Thyroid gland (tissue), 4 donors: Measurements from ENCODE around the gene C11orf21. TPM values are rescaled to one million over a fixed set of nuclear protein-coding genes. Genes with fewer than 3 reads are reported as not detected.

Experiments
- DNase-seq, 2 donors: peaks; one replicate each; pipeline ENCODE4 v3.0.0-alpha.2; 2019
- H3K27ac ChIP-seq, 3 donors: fragments of 200-600 bp; sonication (generic); 1 replicate in 2 of 3; 2 replicates in 1 of 3; pipeline ENCODE4 v1.5.1; 2016 to 2019; ENCODE audit warnings: mild to moderate bottlenecking in 1 of 3, moderate library complexity in 1 of 3
- H3K27me3 ChIP-seq: fragments of 200-600 bp; sonication (generic); one replicate; pipeline ENCODE4 v1.5.1; 2019
- H3K36me3 ChIP-seq, 2 donors: fragments of 200-600 bp; sonication (generic); one replicate each; pipeline ENCODE4 v1.5.1; 2016 to 2019
- H3K4me1 ChIP-seq, 2 donors: fragments of 200-600 bp; sonication (generic); one replicate each; pipeline ENCODE4 v1.5.1; 2017 to 2019
- H3K4me3 ChIP-seq, 3 donors: fragments of 200-600 bp; sonication (generic); replicated peaks in 1 of 3; 1 replicate in 2 of 3; 2 replicates in 1 of 3; pipeline ENCODE4 v1.5.1; 2016; ENCODE audit warnings: mild to moderate bottlenecking in 1 of 3
- H3K9me3 ChIP-seq: fragments of 200-600 bp; sonication (generic); one replicate; pipeline ENCODE4 v1.5.1; 2017
- CTCF ChIP-seq, 6 experiments: fragments of 200-600 bp in 3 of 6; fragments of 450-650 bp in 3 of 6; sonication (generic) in 3 of 6; IDR thresholded peaks; one replicate each; pipeline ENCODE4 v1.5.1; 2016 to 2019; ENCODE audit warnings: antibody characterized with exemption in 6 of 6, mild to moderate bottlenecking in 2 of 6, inconsistent platforms in 1 of 6, moderate library complexity in 1 of 6
- POLR2A ChIP-seq, 2 donors: fragments of 450-650 bp; IDR thresholded peaks; one replicate each; pipeline ENCODE4 v1.6.1; 2017; ENCODE audit warnings: antibody characterized with exemption in 2 of 2, mild to moderate bottlenecking in 2 of 2, moderate library complexity in 1 of 2
- WGBS, 2 donors: methylation state at CpG; one replicate each; pipeline ENCODE4 v1.1.5; 2017; 5-methylcytosine and 5-hydroxymethylcytosine counted together
- intact Hi-C: fragments of 100-400 bp; cut with DNase I; formaldehyde crosslinking; loops from one replicate; pipeline ENCODE4 v1.15.1; 2023
- total RNA-seq, 4 donors: library from RNA; depleted of rRNA; stranded (reverse); fragments of >200 nt; gene quantifications; one replicate each; pipeline ENCODE4 v1.2.3, GENCODE V29; 2016

C11orf21 gene
- total RNA-seq, 4 donors from 2014 or later = 0.15 to 0.67 (median 0.45) TPM

GRCh38 chr11:2259897-2260451, 41.7 kb downstream of the C11orf21 start:
- TF ChIP-seq POLR2A (IDR thresholded peaks at IDR 0.05) (no peak), CTCF (IDR thresholded peaks at IDR 0.05) (no peak)
- intact Hi-C loops = no loop called here
- 88 to 91% methylated on average over 10 to 11 of the region's 12 CpGs for WGBS, 2 donors
- DNase-seq = no peak
- Histone ChIP-seq H3K36me3 (no peaks in the 10 kb centered on the region), H3K27me3 (no peaks in the 10 kb centered on the region), H3K4me1 (peaks cover 6 to 11% of the 10 kb centered on the region in 2 donors), H3K27ac (no peak overlapping the region), H3K9me3 (no peaks in the 10 kb centered on the region), H3K4me3 (no peak overlapping the region)

- intact Hi-C loops = no loop called here
- 87 to 96% methylated on average over 6 to 8 of the region's 8 CpGs for WGBS, 2 donors
These were observed 42.3 kb downstream of the C11orf21 start for GRCh38 chr11:2259466-2259830.

GRCh38 chr11:2258501-2259465, 42.9 kb downstream of the C11orf21 start:
- Histone ChIP-seq H3K27me3 (no peaks in the 10 kb centered on the region), H3K4me3 (no peak overlapping the region), H3K27ac (no peak overlapping the region), H3K36me3 (no peaks in the 10 kb centered on the region), H3K9me3 (no peaks in the 10 kb centered on the region), H3K4me1 (peaks cover 6 to 11% of the 10 kb centered on the region in 2 donors)
- no peak for TF ChIP-seq POLR2A (IDR thresholded peaks at IDR 0.05)
- TF ChIP-seq CTCF (IDR thresholded peaks at IDR 0.05) = no peak
- intact Hi-C loops = no loop called here
- WGBS, 2 donors = 90 to 95% methylated on average over 27 of the region's 29 CpGs
- DNase-seq = no peak

More at GRCh38 chr11:2259466-2259830, 42.3 kb downstream of the C11orf21 start:
- DNase-seq = no peak
- Histone ChIP-seq H3K4me1 (peaks cover 6 to 11% of the 10 kb centered on the region in 2 donors), H3K27ac (no peak overlapping the region), H3K27me3 (no peaks in the 10 kb centered on the region), H3K36me3 (no peaks in the 10 kb centered on the region), H3K9me3 (no peaks in the 10 kb centered on the region), H3K4me3 (no peak overlapping the region)
- TF ChIP-seq CTCF (IDR thresholded peaks at IDR 0.05) (no peak), POLR2A (IDR thresholded peaks at IDR 0.05) (no peak)

- Histone ChIP-seq H3K27ac (peak overlapping the region; percentile 31 to 80 (median 69)), H3K4me1 (peaks cover 6 to 11% of the 10 kb centered on the region in 2 donors), H3K36me3 (no peaks in the 10 kb centered on the region), H3K4me3 (no peak overlapping the region), H3K27me3 (no peaks in the 10 kb centered on the region), H3K9me3 (no peaks in the 10 kb centered on the region)
- DNase-seq = peak; percentile 84 to 91
- 57 to 62% methylated on average over 20 to 24 of the region's 31 CpGs for WGBS, 2 donors
- intact Hi-C loops = no loop called here
- TF ChIP-seq CTCF (IDR thresholded peaks at IDR 0.05) (no peak), POLR2A (IDR thresholded peaks at IDR 0.05) (no peak)
These were observed 44.6 kb downstream of the C11orf21 start for GRCh38 chr11:2256951-2257700.
